ENCODE measurements around the gene ZNF573. TPM values are rescaled to one million over a fixed set of nuclear protein-coding genes. Genes with fewer than 3 reads are reported as not detected.
"Not testable (repeated sequence)": the region's sequence is repeated elsewhere in the genome, so short reads cannot be mapped to it uniquely, and the experiment has no call there.

Gene ZNF573
- 10 to 100 TPM in 2 of 3 donors, 1 to 10 TPM in 1; 6.2 to 16.7 (median 11.6) TPM for total RNA-seq

DNA sequence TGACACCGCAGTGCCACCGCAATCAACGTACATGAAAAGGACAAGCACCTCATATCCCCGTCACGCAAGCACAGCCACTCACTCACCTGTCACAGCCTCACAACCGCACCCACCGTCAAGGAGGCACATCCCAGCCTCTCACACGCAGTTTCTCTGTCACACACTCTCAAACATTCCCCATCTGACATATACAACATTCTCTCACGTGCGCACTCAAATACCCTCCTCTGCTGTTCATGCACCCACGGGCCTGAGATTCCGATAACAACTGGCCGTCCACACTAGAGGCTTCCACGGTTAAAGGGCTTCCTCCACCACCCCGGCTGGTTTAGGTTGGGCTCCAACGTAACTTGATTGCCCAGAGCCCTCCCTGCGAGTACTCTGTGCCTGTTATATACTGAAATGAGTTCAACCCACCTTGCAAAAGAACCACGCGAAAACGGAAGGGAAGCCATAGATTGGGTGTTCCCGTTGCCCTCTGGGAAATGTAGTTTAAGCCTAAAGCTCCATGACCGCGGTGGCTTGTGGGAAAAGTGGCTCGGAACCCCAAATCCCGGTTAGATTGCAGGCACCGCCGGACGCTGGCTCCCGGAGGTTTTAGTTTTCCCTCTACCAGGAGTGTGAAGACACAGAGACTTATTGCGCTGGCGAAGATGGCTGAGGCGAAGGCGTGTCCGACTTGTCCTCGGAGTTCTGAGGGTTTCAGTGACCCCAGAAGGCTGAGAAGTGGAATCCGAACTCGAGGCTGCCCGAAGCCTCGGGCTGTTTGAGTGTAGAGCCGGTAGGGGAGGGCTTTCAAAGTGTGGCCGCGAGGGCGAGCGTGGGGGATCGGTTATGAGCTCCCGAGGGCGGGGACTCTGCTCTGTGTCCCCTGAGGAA lies at the start of gene ZNF573:
ZNF573 (minus strand) TSS at position 460 of the 879 bp plus-strand sequence. CDS start 5,857 bp downstream, outside the sequence.
- no peaks in the 10 kb centered on the region for H3K27me3 ChIP-seq
- DNase-seq (ENCODE audit: low spot score in 2 of 2), result peak; percentile 72 to 73
- no peaks in the 10 kb centered on the region for H3K4me1 ChIP-seq
- H3K4me3 ChIP-seq, result peak within 1 kb of the TSS; percentile 56 to 89 (median 76)
- peak within 1 kb of the TSS; percentile 92 to 95 for H3K27ac ChIP-seq
- intact Hi-C loops (cut with DNase I; ENCODE audit: low total_unique reads), result loop anchor here (10.0 kb wide), 1 partner anchor 565 kb away; no protein-coding TSS in a partner anchor
- TF ChIP-seq, protein P1, sequence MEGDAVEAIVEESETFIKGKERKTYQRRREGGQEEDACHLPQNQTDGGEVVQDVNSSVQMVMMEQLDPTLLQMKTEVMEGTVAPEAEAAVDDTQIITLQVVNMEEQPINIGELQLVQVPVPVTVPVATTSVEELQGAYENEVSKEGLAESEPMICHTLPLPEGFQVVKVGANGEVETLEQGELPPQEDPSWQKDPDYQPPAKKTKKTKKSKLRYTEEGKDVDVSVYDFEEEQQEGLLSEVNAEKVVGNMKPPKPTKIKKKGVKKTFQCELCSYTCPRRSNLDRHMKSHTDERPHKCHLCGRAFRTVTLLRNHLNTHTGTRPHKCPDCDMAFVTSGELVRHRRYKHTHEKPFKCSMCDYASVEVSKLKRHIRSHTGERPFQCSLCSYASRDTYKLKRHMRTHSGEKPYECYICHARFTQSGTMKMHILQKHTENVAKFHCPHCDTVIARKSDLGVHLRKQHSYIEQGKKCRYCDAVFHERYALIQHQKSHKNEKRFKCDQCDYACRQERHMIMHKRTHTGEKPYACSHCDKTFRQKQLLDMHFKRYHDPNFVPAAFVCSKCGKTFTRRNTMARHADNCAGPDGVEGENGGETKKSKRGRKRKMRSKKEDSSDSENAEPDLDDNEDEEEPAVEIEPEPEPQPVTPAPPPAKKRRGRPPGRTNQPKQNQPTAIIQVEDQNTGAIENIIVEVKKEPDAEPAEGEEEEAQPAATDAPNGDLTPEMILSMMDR (IDR thresholded peaks at IDR 0.05), result no peak
- peak in 2 of 3 donors; percentile 58 to 60 for TF ChIP-seq POLR2AphosphoS5 (IDR thresholded peaks at IDR 0.05)
- H3K36me3 ChIP-seq, result no peaks in the 10 kb centered on the region
- peaks cover 15 to 21% of the 10 kb centered on the region in 2 donors for H3K9me3 ChIP-seq

DNA sequence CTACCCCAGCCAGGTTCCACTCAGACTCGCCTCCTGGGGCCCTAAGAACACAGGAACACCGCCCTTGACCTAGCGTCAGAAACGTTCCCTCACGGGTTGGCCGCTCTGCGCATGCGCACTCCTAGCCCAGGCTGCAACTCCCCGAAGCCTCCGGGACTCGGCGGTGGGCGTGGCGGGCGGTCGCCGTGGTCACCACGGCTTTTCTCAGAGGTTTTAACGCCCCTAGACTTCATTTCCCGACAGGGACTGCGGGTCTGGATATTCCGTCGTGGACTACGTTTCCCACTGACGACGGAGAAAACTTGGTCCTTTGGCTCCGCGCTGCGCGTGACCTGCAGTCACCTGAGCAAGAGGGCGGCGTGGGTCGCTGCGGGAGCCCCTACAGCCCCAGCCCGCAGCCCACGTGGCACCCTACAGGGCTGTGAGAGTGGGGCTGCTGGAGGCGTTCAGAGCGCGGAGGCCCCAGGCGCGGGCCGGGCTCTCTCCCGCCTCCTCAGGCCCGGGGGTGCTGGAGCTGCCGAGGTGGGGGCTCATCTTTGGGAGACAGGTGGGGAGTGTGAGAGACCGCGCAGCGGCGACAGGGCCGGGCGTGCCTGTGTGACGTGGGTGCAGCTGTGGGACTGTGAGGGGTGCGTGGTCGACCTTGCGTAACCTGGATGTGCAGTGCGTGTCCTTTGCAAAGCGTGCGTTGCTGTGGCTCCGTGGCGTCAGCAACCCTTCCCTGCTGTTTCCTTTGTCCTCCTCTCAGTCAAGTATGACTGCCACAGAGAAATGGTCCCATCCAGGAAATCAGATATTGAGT lies 38.0 kb upstream of the ZNF573 start:
- H3K4me3 ChIP-seq, result peak overlapping the region; percentile 56 to 95 (median 79)
- H3K27me3 ChIP-seq, result no peaks in the 10 kb centered on the region
- H3K4me1 ChIP-seq, result no peaks in the 10 kb centered on the region
- peaks cover 30 to 31% of the 10 kb centered on the region in 2 donors for H3K9me3 ChIP-seq
- intact Hi-C loops (cut with DNase I; ENCODE audit: low total_unique reads), result no loop called here
- peak overlapping the region; percentile 58 to 66 for H3K27ac ChIP-seq
- H3K36me3 ChIP-seq, result peaks cover 13% of the 10 kb centered on the region
- DNase-seq (ENCODE audit: low spot score in 2 of 2), result peak; percentile 53 to 82
- TF ChIP-seq POLR2A (IDR thresholded peaks at IDR 0.05), result no peak
- TF ChIP-seq, protein P1 (IDR thresholded peaks at IDR 0.05), result no peak
- no peak for TF ChIP-seq POLR2AphosphoS5 (IDR thresholded peaks at IDR 0.05)

DNA sequence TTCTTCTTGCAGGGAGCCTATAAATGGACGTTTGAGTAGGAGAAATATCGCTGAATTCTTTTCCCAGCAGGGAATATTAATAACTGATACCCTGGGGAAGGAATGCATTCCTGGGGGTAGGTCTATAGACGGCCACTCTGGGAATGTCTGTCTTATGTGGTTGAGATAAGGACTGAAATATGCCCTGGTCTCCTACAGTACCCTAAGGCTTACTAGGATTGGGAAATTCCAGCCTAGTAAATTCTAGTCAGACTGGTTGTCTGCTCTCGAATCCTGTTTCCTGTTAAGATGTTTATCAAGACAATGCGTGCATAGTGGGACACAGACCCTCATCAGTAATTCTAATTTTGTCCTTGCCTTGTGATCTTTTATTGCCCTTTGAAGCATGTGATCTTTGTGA lies 36.2 kb upstream of the ZNF573 start:
- H3K9me3 ChIP-seq, result peaks cover 31 to 37% of the 10 kb centered on the region in 2 donors

DNA sequence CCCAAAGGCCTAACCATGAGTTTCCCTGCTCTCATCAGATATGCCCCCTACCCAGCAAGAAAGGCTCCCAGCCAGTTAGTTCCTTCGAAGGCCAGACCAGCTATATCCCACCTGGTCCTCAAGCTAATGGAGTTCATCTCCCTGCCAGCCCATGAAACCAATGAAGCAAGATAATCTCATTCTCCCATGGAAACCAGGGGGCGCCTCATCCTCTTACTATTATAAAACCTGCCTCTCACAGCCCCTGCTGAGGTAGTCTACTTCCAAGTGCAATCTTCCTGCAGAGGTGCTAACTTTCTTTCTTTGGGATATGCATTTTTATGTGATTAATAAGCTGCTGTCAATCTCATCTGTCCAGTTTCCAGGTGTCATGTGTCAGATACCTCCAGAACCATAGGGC lies 34.0 kb upstream of the ZNF573 start:
- Histone ChIP-seq H3K27me3 (no peaks in the 10 kb centered on the region), H3K36me3 (no peaks in the 10 kb centered on the region), H3K4me1 (no peaks in the 10 kb centered on the region), H3K9me3 (peaks cover 36 to 52% of the 10 kb centered on the region in 2 donors), H3K4me3 (no peak overlapping the region), H3K27ac (no peak overlapping the region)
- TF ChIP-seq POLR2A (IDR thresholded peaks at IDR 0.05) (no peak), POLR2AphosphoS5 (IDR thresholded peaks at IDR 0.05) (no peak)
- TF ChIP-seq, protein P1 (IDR thresholded peaks at IDR 0.05), result no peak
- DNase-seq (ENCODE audit: low spot score in 2 of 2), result no peak
- intact Hi-C loops (cut with DNase I; ENCODE audit: low total_unique reads), result no loop called here

More for the DNA sequence above, 36.2 kb upstream of the ZNF573 start:
- DNase-seq (ENCODE audit: low spot score in 2 of 2); H3K27me3 ChIP-seq; H3K27ac ChIP-seq; H3K4me3 ChIP-seq; H3K36me3 ChIP-seq; intact Hi-C loops (cut with DNase I; ENCODE audit: low total_unique reads); H3K4me1 ChIP-seq: not testable (repeated sequence)

DNA sequence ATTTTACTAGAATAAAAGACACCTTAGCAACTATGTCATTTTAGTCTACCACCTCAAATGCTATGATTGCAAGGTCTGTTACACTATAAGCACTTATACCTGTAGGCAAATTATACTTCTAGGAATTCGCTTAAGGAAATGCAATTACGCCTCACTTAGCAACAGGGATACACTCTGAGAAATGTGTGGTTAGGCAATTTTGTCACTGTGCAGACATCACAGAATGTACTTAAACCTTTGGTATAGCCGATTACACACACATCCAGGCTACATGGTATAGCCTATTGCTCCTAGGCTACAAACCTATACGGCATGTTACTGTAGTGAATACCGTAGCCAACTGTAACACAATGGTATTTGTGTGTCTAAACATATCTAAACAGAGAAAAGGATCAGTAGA lies 30.0 kb upstream of the ZNF573 start:
- H3K9me3 ChIP-seq, result peaks cover 70 to 85% of the 10 kb centered on the region in 2 donors
- TF ChIP-seq POLR2AphosphoS5 (IDR thresholded peaks at IDR 0.05) (no peak), POLR2A (IDR thresholded peaks at IDR 0.05) (no peak)
- TF ChIP-seq, protein P1 (IDR thresholded peaks at IDR 0.05), result no peak
- intact Hi-C loops (cut with DNase I; ENCODE audit: low total_unique reads), result no loop called here

More for the DNA sequence above, 30.0 kb upstream of the ZNF573 start:
- no peaks in the 10 kb centered on the region for H3K27me3 ChIP-seq
- no peak overlapping the region for H3K4me3 ChIP-seq
- DNase-seq (ENCODE audit: low spot score in 2 of 2), result no peak
- no peaks in the 10 kb centered on the region for H3K36me3 ChIP-seq
- no peak overlapping the region for H3K27ac ChIP-seq
- no peaks in the 10 kb centered on the region for H3K4me1 ChIP-seq

Measured in breast epithelium (tissue), 4 donors.